H9 (cell line): Measurements from ENCODE around the gene PRDM2. TPM values are rescaled to one million over a fixed set of nuclear protein-coding genes. Genes with fewer than 3 reads are reported as not detected.

ENCODE experiments used
- DNase-seq: peaks from one replicate; pipeline ENCODE4 v3.0.0-alpha.2; 2017
- H2AFZ ChIP-seq: one replicate; pipeline ENCODE4 v1.6.1; 2013; ENCODE audit warnings: mild to moderate bottlenecking, low read length, control low read depth, moderate library complexity
- H2AK5ac ChIP-seq: 2 replicates; pipeline ENCODE4 v1.6.1; 2013; ENCODE audit warnings: low read length, control low read depth, mixed read lengths; ENCODE audit not compliant: insufficient read length
- H2BK120ac ChIP-seq: one replicate; pipeline ENCODE4 v1.6.1; 2013; ENCODE audit warnings: low read depth, mild to moderate bottlenecking, low read length, control low read depth, inconsistent platforms; ENCODE audit not compliant: poor library complexity, severe bottlenecking
- H2BK12ac ChIP-seq: 2 replicates; pipeline ENCODE4 v1.6.1; 2013; ENCODE audit warnings: low read length, control low read depth, mixed read lengths, low read depth; ENCODE audit not compliant: insufficient read length
- H2BK15ac ChIP-seq: 2 replicates; pipeline ENCODE4 v1.6.1; 2013; ENCODE audit warnings: low read depth, low read length, control low read depth
- H2BK20ac ChIP-seq: one replicate; pipeline ENCODE4 v1.6.1; 2013; ENCODE audit warnings: low read depth, mild to moderate bottlenecking, low read length, control low read depth, inconsistent platforms; ENCODE audit not compliant: poor library complexity, severe bottlenecking
- H2BK5ac ChIP-seq: 2 replicates; pipeline ENCODE4 v1.6.1; 2013; ENCODE audit warnings: low read length, control low read depth, mixed read lengths; ENCODE audit not compliant: insufficient read length
- H3K14ac ChIP-seq: 2 replicates; pipeline ENCODE4 v1.6.1; 2013; ENCODE audit warnings: low read length, control low read depth; ENCODE audit not compliant: insufficient read depth
- H3K18ac ChIP-seq: 2 replicates; pipeline ENCODE4 v1.6.1; 2013; ENCODE audit warnings: low read depth, mild to moderate bottlenecking, mixed read lengths, low read length, control low read depth; ENCODE audit not compliant: insufficient read length
- H3K23ac ChIP-seq: 2 replicates; pipeline ENCODE4 v1.6.1; 2013; ENCODE audit warnings: low read length, control low read depth, mixed read lengths, low read depth; ENCODE audit not compliant: insufficient read length
- H3K23me2 ChIP-seq: 2 replicates; pipeline ENCODE4 v1.6.1; 2013; ENCODE audit warnings: low read depth, mild to moderate bottlenecking, mixed read lengths, low read length, control low read depth; ENCODE audit not compliant: insufficient read length, poor library complexity, severe bottlenecking
- H3K27ac ChIP-seq: 2 replicates; pipeline ENCODE4 v1.5.1; 2013; ENCODE audit warnings: low read length, control low read depth, mixed read lengths, low read depth; ENCODE audit not compliant: insufficient read length
- H3K27me3 ChIP-seq: 2 replicates; pipeline ENCODE4 v1.6.1; 2013; ENCODE audit warnings: low read length, control low read depth, inconsistent platforms; ENCODE audit not compliant: insufficient read depth
- H3K4ac ChIP-seq: 2 replicates; pipeline ENCODE4 v1.6.1; 2013; ENCODE audit warnings: low read depth, mild to moderate bottlenecking, control low read depth, inconsistent platforms, low read length, moderate library complexity
- H3K4me1 ChIP-seq: 2 replicates; pipeline ENCODE4 v1.6.1; 2013; ENCODE audit warnings: low read length, control low read depth, inconsistent platforms; ENCODE audit not compliant: insufficient read depth
- H3K4me2 ChIP-seq: 2 replicates; pipeline ENCODE4 v1.6.1; 2013; ENCODE audit warnings: low read length, control low read depth, mixed read lengths; ENCODE audit not compliant: insufficient read length, insufficient read depth
- H3K56ac ChIP-seq: 2 replicates; pipeline ENCODE4 v1.6.1; 2013; ENCODE audit warnings: low read depth, mild to moderate bottlenecking, mixed read lengths, low read length, control low read depth; ENCODE audit not compliant: insufficient read length
- H3K79me1 ChIP-seq: 2 replicates; pipeline ENCODE4 v1.6.1; 2013; ENCODE audit warnings: low read depth, mild to moderate bottlenecking, moderate library complexity, low read length, control low read depth, inconsistent platforms; ENCODE audit not compliant: insufficient read depth, poor library complexity, severe bottlenecking
- H3K79me2 ChIP-seq: 2 replicates; pipeline ENCODE4 v1.6.1; 2013; ENCODE audit warnings: low read length, control low read depth, inconsistent platforms; ENCODE audit not compliant: insufficient read depth
- H3K9ac ChIP-seq: 2 replicates; pipeline ENCODE4 v1.6.1; 2013; ENCODE audit warnings: low read length, control low read depth, mixed read lengths; ENCODE audit not compliant: insufficient read length; ENCODE audit errors: extremely low read depth
- H3K9me3 ChIP-seq: one replicate; pipeline ENCODE4 v1.6.1; 2013; ENCODE audit warnings: low read depth, low read length, inconsistent platforms; ENCODE audit not compliant: control insufficient read depth
- H3T11ph ChIP-seq: one replicate; pipeline ENCODE4 v1.6.1; 2013; ENCODE audit warnings: mild to moderate bottlenecking, low read length, control low read depth, inconsistent platforms
- H4K20me1 ChIP-seq: one replicate; pipeline ENCODE4 v1.6.1; 2013; ENCODE audit not compliant: control insufficient read depth, insufficient read length, insufficient read depth
- H4K5ac ChIP-seq: 2 replicates; pipeline ENCODE4 v1.6.1; 2013; ENCODE audit warnings: low read depth, mild to moderate bottlenecking, mixed read lengths, low read length, control low read depth; ENCODE audit not compliant: insufficient read length
- H4K8ac ChIP-seq: replicated peaks from 2 replicates; pipeline ENCODE4 v1.6.1; 2013; ENCODE audit warnings: low read length, control low read depth, mixed read lengths, low read depth; ENCODE audit not compliant: insufficient read length
- H4K91ac ChIP-seq: 2 replicates; pipeline ENCODE4 v1.6.1; 2013; ENCODE audit warnings: low read depth, mild to moderate bottlenecking, moderate library complexity, mixed read lengths, low read length, control low read depth; ENCODE audit not compliant: insufficient read length
- H3K27ac Mint-ChIP-seq, 3 experiments: 2 replicates in 2 of 3; 3 replicates in 1 of 3; pipeline ENCODE4 v1.8.0; 2020 to 2021; ENCODE audit warnings: mixed read lengths in 3 of 3, mild to moderate bottlenecking in 1 of 3, moderate library complexity in 1 of 3
- H3K27me3 Mint-ChIP-seq: 2 replicates; pipeline ENCODE4 v1.8.0; 2021; ENCODE audit warnings: low read depth, mild to moderate bottlenecking, moderate library complexity, mixed read lengths
- H3K36me3 Mint-ChIP-seq, 3 experiments: 2 replicates in 2 of 3; 3 replicates in 1 of 3; pipeline ENCODE4 v1.8.0; 2020 to 2021; ENCODE audit warnings: low read depth in 3 of 3, mixed read lengths in 3 of 3; ENCODE audit not compliant: insufficient read depth in 1 of 3
- H3K4me1 Mint-ChIP-seq, 2 experiments: 2 replicates each; pipeline ENCODE4 v1.8.0; 2020; ENCODE audit warnings: mixed read lengths in 2 of 2
- H3K4me3 Mint-ChIP-seq, 2 experiments: 2 replicates in 1 of 2; 3 replicates in 1 of 2; pipeline ENCODE4 v1.8.0; 2020 to 2021; ENCODE audit warnings: mild to moderate bottlenecking in 2 of 2, mixed read lengths in 2 of 2, moderate library complexity in 1 of 2
- H3K9me3 Mint-ChIP-seq, 2 experiments: 2 replicates in 1 of 2; 3 replicates in 1 of 2; pipeline ENCODE4 v1.8.0; 2020; ENCODE audit warnings: mild to moderate bottlenecking in 2 of 2, mixed read lengths in 2 of 2, moderate library complexity in 1 of 2
- WGBS: extraction: QIAGEN DNeasy Blood & Tissue Kit; methylation state at CpG from one replicate; pipeline ENCODE4 v1.1.7; 2013; ENCODE audit warnings: missing lambda C conversion rate, low lambda C conversion rate, mixed read lengths; ENCODE audit not compliant: insufficient read length; ENCODE audit errors: extremely low coverage; 5-methylcytosine and 5-hydroxymethylcytosine counted together
- total RNA-seq: library from RNA; stranded (reverse); gene quantifications from 2 replicates; pipeline ENCODE4 v1.2.1, GENCODE V29; 2021
- TF ChIP-seq, protein P1 (sequence below): fragments of 200-600 bp; sonication (generic); conservative IDR thresholded peaks from 3 replicates; pipeline ENCODE4 v1.8.0; 2021; ENCODE audit warnings: antibody characterized with exemption, mild to moderate bottlenecking

Gene PRDM2
- total RNA-seq, 1 experiment from 2014 or later, result 24.5 TPM

- Histone ChIP-seq H3K9ac (no peak overlapping the region), H3K79me2 (no peaks in the 10 kb centered on the region), H3K56ac (no peak overlapping the region), H4K8ac (no peak overlapping the region), H3K23me2 (no peaks in the 10 kb centered on the region), H4K91ac (no peak overlapping the region), H2BK20ac (no peak overlapping the region), H2AFZ (no peak overlapping the region), H2BK120ac (no peak overlapping the region), H3K27ac (no peak overlapping the region), H3T11ph (no peak overlapping the region), H3K18ac (no peak overlapping the region), H3K23ac (no peak overlapping the region), H3K79me1 (no peaks in the 10 kb centered on the region), H4K20me1 (no peaks in the 10 kb centered on the region), H3K4ac (no peak overlapping the region), H2BK5ac (no peak overlapping the region), H2BK12ac (no peak overlapping the region), H3K14ac (no peak overlapping the region), H2AK5ac (no peak overlapping the region), H3K9me3 (no peaks in the 10 kb centered on the region), H3K4me1 (peaks cover 12% of the 10 kb centered on the region; the same call in 1 of the 2 replicates), H3K27me3 (no peaks in the 10 kb centered on the region), H2BK15ac (no peak overlapping the region), H3K4me2 (no peak overlapping the region), H4K5ac (no peak overlapping the region)
- Mint-ChIP-seq H3K36me3 (peaks cover 10 to 47% (median 36%) of the 10 kb centered on the region in 3 experiments), H3K4me1 (peaks cover 14 to 32% of the 10 kb centered on the region in 2 experiments), H3K27me3 (no peaks in the 10 kb centered on the region), H3K27ac (no peak overlapping the region), H3K4me3 (no peak overlapping the region), H3K9me3 (no peaks in the 10 kb centered on the region)
- DNase-seq, result no peak
- TF ChIP-seq, protein P1, sequence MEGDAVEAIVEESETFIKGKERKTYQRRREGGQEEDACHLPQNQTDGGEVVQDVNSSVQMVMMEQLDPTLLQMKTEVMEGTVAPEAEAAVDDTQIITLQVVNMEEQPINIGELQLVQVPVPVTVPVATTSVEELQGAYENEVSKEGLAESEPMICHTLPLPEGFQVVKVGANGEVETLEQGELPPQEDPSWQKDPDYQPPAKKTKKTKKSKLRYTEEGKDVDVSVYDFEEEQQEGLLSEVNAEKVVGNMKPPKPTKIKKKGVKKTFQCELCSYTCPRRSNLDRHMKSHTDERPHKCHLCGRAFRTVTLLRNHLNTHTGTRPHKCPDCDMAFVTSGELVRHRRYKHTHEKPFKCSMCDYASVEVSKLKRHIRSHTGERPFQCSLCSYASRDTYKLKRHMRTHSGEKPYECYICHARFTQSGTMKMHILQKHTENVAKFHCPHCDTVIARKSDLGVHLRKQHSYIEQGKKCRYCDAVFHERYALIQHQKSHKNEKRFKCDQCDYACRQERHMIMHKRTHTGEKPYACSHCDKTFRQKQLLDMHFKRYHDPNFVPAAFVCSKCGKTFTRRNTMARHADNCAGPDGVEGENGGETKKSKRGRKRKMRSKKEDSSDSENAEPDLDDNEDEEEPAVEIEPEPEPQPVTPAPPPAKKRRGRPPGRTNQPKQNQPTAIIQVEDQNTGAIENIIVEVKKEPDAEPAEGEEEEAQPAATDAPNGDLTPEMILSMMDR, result no peak
- no CpG with 5 or more reads among the region's 6 CpGs for WGBS
These were observed 81.2 kb downstream of the PRDM2 start for GRCh38 chr1:13781228-13781627.
